Nucleus accumbens (tissue), 56 donors: ENCODE results near the gene ERAP2.

ENCODE experiments used
- DNase-seq, 56 donors: peaks; one replicate each; lab custom pipeline; 2025; lab: John Stamatoyannopoulos, UW

The ERAP2 gene

GRCh38 chr5:96952118-96952750 lies 75.9 kb downstream of the ERAP2 start:
- no peak for DNase-seq

- DNase-seq, result no peak
These were observed 76.9 kb downstream of the ERAP2 start for GRCh38 chr5:96952974-96953730.

GRCh38 chr5:96957254-96958049 lies 81.2 kb downstream of the ERAP2 start:
- DNase-seq, result no peak

GRCh38 chr5:96958977-96959376 lies 82.7 kb downstream of the ERAP2 start:
- no peak for DNase-seq

- DNase-seq, result no peak
These were observed 84.8 kb downstream of the ERAP2 start for GRCh38 chr5:96961053-96961452.

GRCh38 chr5:96962540-96962991 lies 86.3 kb downstream of the ERAP2 start:
- no peak for DNase-seq

- peak in 13 of 56 donors; percentile 2 to 35 (median 6) for DNase-seq
These were observed 87.0 kb downstream of the ERAP2 start for GRCh38 chr5:96963267-96963666.

GRCh38 chr5:96966801-96967200 lies 90.5 kb downstream of the ERAP2 start:
- no peak for DNase-seq

- DNase-seq, result no peak
These were observed 91.1 kb downstream of the ERAP2 start for GRCh38 chr5:96967400-96967799.

- no peak for DNase-seq
These were observed 91.8 kb downstream of the ERAP2 start for GRCh38 chr5:96968074-96968473.

GRCh38 chr5:96968614-96969013 lies 92.3 kb downstream of the ERAP2 start:
- DNase-seq, result peak in 2 of 56 donors; percentile 1 to 2
